CD4-positive, alpha-beta T cell treated with Interleukin-2 at 100 ng/mL for 4 hours (primary cell): Measurements from ENCODE around the gene USP6NL.

Source experiments
- DNase-seq: peaks from one replicate; pipeline ENCODE4 v3.0.0-alpha.2; 2020; ENCODE audit warnings: low spot score

The USP6NL gene

GRCh38 chr10:11478807-11479206 lies 132.6 kb downstream of the USP6NL start:
- DNase-seq, result no peak

- no peak for DNase-seq
These were observed 135.5 kb downstream of the USP6NL start for GRCh38 chr10:11475831-11476434.

- DNase-seq, result no peak
These were observed 138.2 kb downstream of the USP6NL start for GRCh38 chr10:11473128-11473760.

GRCh38 chr10:11472158-11472753 lies 139.2 kb downstream of the USP6NL start:
- peak; percentile 76 for DNase-seq

GRCh38 chr10:11469575-11470391 lies 141.7 kb downstream of the USP6NL start:
- DNase-seq, result no peak

- no peak for DNase-seq
These were observed 143.2 kb downstream of the USP6NL start for GRCh38 chr10:11468126-11468742.

- no peak for DNase-seq
These were observed 146.0 kb downstream of the USP6NL start for GRCh38 chr10:11465406-11465805.

- no peak for DNase-seq
These were observed 148.3 kb downstream of the USP6NL start for GRCh38 chr10:11463111-11463510.

- no peak for DNase-seq
These were observed 149.4 kb downstream of the USP6NL start for GRCh38 chr10:11462071-11462470.

- DNase-seq, result no peak
These were observed 154.1 kb downstream of the USP6NL start for GRCh38 chr10:11457336-11457735.

- no peak for DNase-seq
These were observed 156.4 kb downstream of the USP6NL start for GRCh38 chr10:11454958-11455566.

- no peak for DNase-seq
These were observed 157.3 kb downstream of the USP6NL start for GRCh38 chr10:11454160-11454559.

- DNase-seq, result no peak
These were observed 159.7 kb downstream of the USP6NL start for GRCh38 chr10:11451640-11452260.

GRCh38 chr10:11450427-11450826 lies 161.0 kb downstream of the USP6NL start:
- DNase-seq, result no peak

- no peak for DNase-seq
These were observed 161.7 kb downstream of the USP6NL start for GRCh38 chr10:11449761-11450160.

- no peak for DNase-seq
These were observed 162.8 kb downstream of the USP6NL start for GRCh38 chr10:11448545-11449244.

- DNase-seq, result no peak
These were observed 163.3 kb downstream of the USP6NL start for GRCh38 chr10:11448190-11448544.

GRCh38 chr10:11447586-11447985 lies 163.9 kb downstream of the USP6NL start:
- DNase-seq, result no peak

GRCh38 chr10:11446864-11447263 lies 164.6 kb downstream of the USP6NL start:
- no peak for DNase-seq

- no peak for DNase-seq
These were observed 165.3 kb downstream of the USP6NL start for GRCh38 chr10:11446133-11446532.
